ENCODE data around the gene NACC2.

Gene NACC2

GRCh38 chr9:136140966-136141365 lies 45.9 kb upstream of the NACC2 start:
- peak; percentile 37 for DNase-seq (ENCODE audit: low read depth)
- TF ChIP-seq CTCF (IDR thresholded peaks at IDR 0.05; ENCODE audit: low read length, missing control alignments), result no peak
- H3K4me3 ChIP-seq (replicated peaks; ENCODE audit: low read depth, low read length), result no peak overlapping the region

GRCh38 chr9:136140046-136140445 lies 45.0 kb upstream of the NACC2 start:
- H3K4me3 ChIP-seq (replicated peaks; ENCODE audit: low read depth, low read length), result no peak overlapping the region
- TF ChIP-seq CTCF (IDR thresholded peaks at IDR 0.05; ENCODE audit: low read length, missing control alignments), result no peak
- DNase-seq (ENCODE audit: low read depth), result no peak

GRCh38 chr9:136138566-136138965 lies 43.5 kb upstream of the NACC2 start:
- peak; percentile 44 for TF ChIP-seq CTCF (IDR thresholded peaks at IDR 0.05; ENCODE audit: low read length, missing control alignments)
- peak; percentile 8 for DNase-seq (ENCODE audit: low read depth)
- no peak overlapping the region for H3K4me3 ChIP-seq (replicated peaks; ENCODE audit: low read depth, low read length)

GRCh38 chr9:136137321-136138265 lies 42.5 kb upstream of the NACC2 start:
- no peak overlapping the region for H3K4me3 ChIP-seq (replicated peaks; ENCODE audit: low read depth, low read length)
- no peak for DNase-seq (ENCODE audit: low read depth)
- TF ChIP-seq CTCF (IDR thresholded peaks at IDR 0.05; ENCODE audit: low read length, missing control alignments), result no peak

GRCh38 chr9:136136127-136136925 lies 41.2 kb upstream of the NACC2 start:
- no peak for TF ChIP-seq CTCF (IDR thresholded peaks at IDR 0.05; ENCODE audit: low read length, missing control alignments)
- DNase-seq (ENCODE audit: low read depth), result no peak
- H3K4me3 ChIP-seq (replicated peaks; ENCODE audit: low read depth, low read length), result no peak overlapping the region

GRCh38 chr9:136135326-136136126 lies 40.4 kb upstream of the NACC2 start:
- no peak overlapping the region for H3K4me3 ChIP-seq (replicated peaks; ENCODE audit: low read depth, low read length)
- TF ChIP-seq CTCF (IDR thresholded peaks at IDR 0.05; ENCODE audit: low read length, missing control alignments), result no peak
- no peak for DNase-seq (ENCODE audit: low read depth)
